Lung microvascular endothelial cell (primary cell): ENCODE data around the gene SLC26A1. TPM values are rescaled to one million over a fixed set of nuclear protein-coding genes. Genes with fewer than 3 reads are reported as not detected.

Experiments used
- DNase-seq, 2 donors: peaks; one replicate each; pipeline versions ENCODE4 v3.0.0 to v3.0.0-alpha.2; 2010; ENCODE audit warnings: low read depth in 2 of 2
- total RNA-seq: library from RNA; depleted of rRNA; stranded (reverse); fragments of >200 nt; gene quantifications from 2 replicates; pipeline ENCODE4 v1.2.1, GENCODE V29; 2014

Gene SLC26A1
- total RNA-seq, 1 donor from 2014 or later, result 0.20 TPM

DNA sequence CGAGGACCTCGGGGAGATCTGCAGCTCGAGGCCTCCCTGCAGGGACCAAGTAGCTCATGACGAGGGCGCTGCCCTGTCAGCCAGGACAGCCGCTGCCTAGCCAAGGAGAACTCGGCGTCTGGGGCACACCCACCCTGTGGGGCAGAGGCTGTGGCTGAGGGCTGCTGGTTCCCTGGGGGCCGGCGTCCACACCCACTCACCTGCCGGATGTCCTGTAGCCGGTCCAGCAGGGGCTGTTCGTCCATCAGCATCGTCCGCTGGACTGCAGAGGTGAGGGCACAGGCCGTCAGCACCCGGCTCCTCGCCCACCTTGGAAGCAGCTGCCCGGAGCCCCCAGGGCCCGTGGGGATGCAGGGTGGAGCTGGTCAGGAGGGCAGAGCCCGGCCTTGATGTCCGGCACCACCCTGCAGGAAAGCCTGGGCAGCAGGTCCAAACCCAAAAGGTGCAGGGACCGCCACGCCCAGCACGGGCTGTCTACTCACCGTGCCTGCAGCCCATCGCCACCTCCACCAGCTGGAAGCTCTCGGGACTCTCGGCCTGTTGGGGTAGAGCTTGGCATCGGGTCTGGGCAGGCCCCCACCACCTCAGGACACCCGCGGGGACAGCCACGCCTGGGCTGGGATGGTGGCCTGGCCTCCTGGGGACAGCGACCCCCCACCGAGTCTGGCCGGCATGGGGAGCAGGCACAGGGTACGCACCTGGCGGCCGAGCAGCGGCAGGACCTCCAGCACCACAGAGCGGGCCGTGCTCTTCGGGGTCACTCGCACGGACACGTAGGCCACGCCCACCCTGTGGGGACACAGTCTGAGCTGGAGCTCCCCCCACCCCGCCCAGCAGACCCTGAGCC is 26.7 kb downstream of the SLC26A1 start:
- DNase-seq, result no peak

- no peak for DNase-seq
Measured at GRCh38 chr4:965766-966134, 27.5 kb downstream of the SLC26A1 start.

GRCh38 chr4:965048-965765 is 28.0 kb downstream of the SLC26A1 start:
- DNase-seq, result no peak

- no peak for DNase-seq
Measured at GRCh38 chr4:964346-965025, 28.7 kb downstream of the SLC26A1 start.

GRCh38 chr4:963276-964225 is 29.7 kb downstream of the SLC26A1 start:
- no peak for DNase-seq

- DNase-seq, result no peak
Measured at GRCh38 chr4:962231-963208, 30.7 kb downstream of the SLC26A1 start.

DNA sequence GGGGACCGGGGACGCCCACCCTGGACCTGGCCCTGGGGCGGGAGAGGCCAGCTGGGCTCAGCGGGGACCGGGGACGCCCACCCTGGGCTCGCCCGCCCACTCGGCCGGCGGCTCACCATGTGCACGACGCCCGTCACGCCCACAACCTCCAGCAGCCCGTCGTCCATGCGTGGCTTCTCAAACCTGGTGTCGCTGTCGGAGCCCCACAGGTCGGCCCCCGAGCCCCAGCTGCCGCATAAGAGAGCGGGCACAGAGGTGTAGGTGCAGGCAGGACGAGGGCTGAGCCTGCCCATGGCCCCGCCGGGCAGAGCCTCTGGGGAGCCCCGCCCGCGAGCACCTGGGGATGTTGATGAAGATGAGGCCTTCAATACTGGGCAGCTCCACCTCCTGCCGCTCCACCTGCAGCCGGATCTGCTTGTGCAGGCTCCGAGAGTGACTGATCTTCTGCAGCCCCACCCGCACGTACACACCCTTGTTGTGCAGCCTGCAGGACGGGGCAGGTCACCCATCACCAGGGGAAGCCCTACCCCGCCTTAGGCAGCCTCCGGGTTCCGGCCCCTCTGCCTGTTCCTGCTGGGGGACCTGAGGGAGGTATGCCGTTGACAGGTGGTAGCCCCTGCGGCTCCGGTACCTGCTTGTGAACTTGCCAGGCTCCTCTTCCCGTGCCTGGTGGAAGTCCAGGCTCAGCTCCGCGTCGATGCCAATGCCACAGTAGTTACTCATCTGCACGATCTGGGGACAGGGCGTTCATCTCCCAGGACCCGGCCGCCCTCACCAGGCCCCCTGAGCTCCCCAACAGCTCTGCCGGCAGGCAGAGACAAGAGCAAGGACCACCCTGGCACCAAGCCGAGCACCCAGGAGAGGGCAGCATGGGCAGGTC is 31.6 kb downstream of the SLC26A1 start:
- DNase-seq, result no peak

DNA sequence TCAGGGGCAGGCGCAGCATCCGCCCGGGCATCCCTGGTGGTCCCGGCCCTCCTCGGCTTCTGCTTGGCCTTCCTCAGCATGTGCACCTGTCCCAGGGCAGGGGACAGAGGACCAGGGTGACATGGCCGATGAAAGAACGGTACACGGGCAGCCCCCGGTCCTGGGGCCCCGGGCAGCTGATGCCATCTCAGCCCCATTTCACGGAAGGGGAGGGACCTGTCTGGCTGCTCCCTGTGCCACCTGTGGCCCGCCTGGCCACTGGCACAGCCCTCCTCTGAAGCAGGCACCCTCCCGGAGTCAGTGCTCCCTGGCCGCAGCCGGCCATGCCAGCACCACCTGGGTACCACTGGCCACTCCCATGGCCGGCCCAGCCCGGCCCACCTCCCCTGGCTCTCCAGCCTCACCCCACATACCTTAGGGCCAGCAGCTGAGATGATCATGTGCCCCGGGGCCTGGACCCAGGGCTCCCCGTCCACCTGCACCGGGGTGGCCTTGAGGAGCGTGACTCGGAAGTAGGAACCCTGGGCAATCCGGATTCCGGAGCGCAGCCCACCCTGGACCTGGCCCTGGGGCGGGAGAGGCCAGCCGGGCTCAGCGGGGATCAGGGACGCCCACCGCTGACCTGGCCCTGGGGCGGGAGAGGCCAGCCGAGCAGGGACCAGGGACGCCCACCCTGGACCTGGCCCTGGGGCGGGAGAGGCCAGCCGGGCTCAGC is 32.4 kb downstream of the SLC26A1 start:
- DNase-seq, result no peak

- no peak for DNase-seq
Measured at GRCh38 chr4:960140-960635, 33.0 kb downstream of the SLC26A1 start.

GRCh38 chr4:959338-960139 is 33.7 kb downstream of the SLC26A1 start:
- DNase-seq, result no peak

DNA sequence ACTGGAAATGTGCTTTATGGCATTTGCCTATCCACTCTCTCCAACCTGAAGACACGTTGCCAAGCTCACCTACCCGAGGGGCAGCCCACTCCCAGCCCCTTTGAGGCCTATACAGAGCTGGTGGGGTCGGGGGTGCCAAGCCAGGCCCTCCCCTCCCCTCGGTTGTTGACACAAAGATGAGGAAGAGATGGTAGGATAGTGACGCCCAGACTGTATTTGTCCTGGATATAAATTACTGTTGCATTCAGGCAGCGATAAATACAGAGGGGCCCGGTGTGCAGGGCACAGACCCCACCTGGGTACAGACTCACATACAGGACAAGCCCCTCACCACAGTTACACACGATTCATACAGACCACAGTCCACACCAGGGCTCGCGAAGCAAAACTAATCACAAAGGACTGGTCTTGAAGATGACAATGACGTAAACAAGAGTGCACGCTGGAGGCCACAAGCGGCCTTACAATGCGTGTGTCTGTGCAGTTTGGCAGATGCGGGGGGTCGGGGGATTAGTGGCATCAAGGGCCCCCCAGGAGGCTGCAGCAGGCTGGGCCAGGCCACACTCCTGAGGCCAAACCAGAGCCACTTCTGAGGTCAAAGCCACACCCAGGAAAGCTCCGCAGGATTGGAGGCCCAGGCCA is 34.4 kb downstream of the SLC26A1 start:
- DNase-seq, result no peak

GRCh38 chr4:958314-958665 is 34.9 kb downstream of the SLC26A1 start:
- DNase-seq, result no peak

GRCh38 chr4:957581-958313 is 35.5 kb downstream of the SLC26A1 start:
- DNase-seq, result no peak

- no peak for DNase-seq
Measured at GRCh38 chr4:957231-957580, 36.0 kb downstream of the SLC26A1 start.

- no peak for DNase-seq
Measured at GRCh38 chr4:956531-957230, 36.5 kb downstream of the SLC26A1 start.

DNA sequence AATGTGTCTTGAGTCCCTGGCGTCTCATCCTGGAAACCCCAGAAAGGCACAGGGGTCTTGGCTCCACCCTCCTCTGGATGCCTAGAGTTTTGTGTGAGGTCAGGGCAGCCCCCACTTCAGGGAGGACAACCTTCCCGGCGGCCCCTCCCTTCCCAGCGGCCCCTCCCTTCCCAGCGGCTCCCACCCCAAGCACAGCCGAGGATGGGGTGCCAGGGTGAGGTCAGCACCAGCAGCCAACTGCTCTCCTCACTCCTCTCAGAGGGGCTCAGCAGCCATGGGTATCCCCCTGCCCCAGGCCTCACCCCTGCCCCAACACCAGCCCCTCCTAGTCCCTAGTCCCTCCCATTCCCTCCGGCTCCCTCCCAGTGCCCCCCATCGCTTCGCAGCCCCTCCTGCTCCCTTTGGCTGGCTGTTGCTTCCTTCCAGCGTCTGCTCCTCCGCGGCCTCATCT is 37.2 kb downstream of the SLC26A1 start:
- DNase-seq, result no peak
